BE2C (cell line): ENCODE measurements around the gene S100A16.
"Not testable (repeated sequence)": the region's sequence is repeated elsewhere in the genome, so short reads cannot be mapped to it uniquely, and the experiment has no call there.

ENCODE experiments used
- DNase-seq: peaks from one replicate; pipeline ENCODE4 v3.0.0-alpha.2; 2020
- H3K27me3 ChIP-seq: fragments of 250-450 bp; sonication (Bioruptor Pico); 2 replicates; pipeline ENCODE4 v1.5.1; 2020; ENCODE audit warnings: mild to moderate bottlenecking
- H3K36me3 ChIP-seq: fragments of 250-450 bp; sonication (Bioruptor Pico); 2 replicates; pipeline ENCODE4 v1.5.1; 2020; ENCODE audit warnings: mild to moderate bottlenecking
- H3K4me1 ChIP-seq: fragments of 250-450 bp; sonication (Bioruptor Pico); 2 replicates; pipeline ENCODE4 v1.5.1; 2020
- H3K4me3 ChIP-seq: 2 replicates; pipeline ENCODE4 v1.5.1; 2011; ENCODE audit warnings: low read depth, low read length
- H3K9me3 ChIP-seq: fragments of 250-450 bp; sonication (Bioruptor Pico); 2 replicates; pipeline ENCODE4 v1.5.1; 2020
- CTCF ChIP-seq: IDR thresholded peaks from 2 replicates; pipeline ENCODE4 v1.5.1; 2012; ENCODE audit warnings: mild to moderate bottlenecking, low read depth, low read length

S100A16 gene

GRCh38 chr1:153640861-153641260 lies 27.9 kb upstream of the S100A16 start:
- no peak for TF ChIP-seq CTCF
- H3K9me3 ChIP-seq, result no peaks in the 10 kb centered on the region
- no peaks in the 10 kb centered on the region for H3K27me3 ChIP-seq
- H3K4me1 ChIP-seq, result no peaks in the 10 kb centered on the region
- no peak for DNase-seq
- no peak overlapping the region for H3K4me3 ChIP-seq
- H3K36me3 ChIP-seq, result peaks cover 99% of the 10 kb centered on the region

- H3K9me3 ChIP-seq, H3K27me3 ChIP-seq, H3K4me1 ChIP-seq, H3K4me3 ChIP-seq, DNase-seq: not testable (repeated sequence)
- H3K36me3 ChIP-seq, result peaks cover 98% of the 10 kb centered on the region
Observed at GRCh38 chr1:153640213-153640612, 27.3 kb upstream of the S100A16 start.

GRCh38 chr1:153639280-153639679 lies 26.3 kb upstream of the S100A16 start:
- no peaks in the 10 kb centered on the region for H3K27me3 ChIP-seq
- no peak overlapping the region for H3K4me3 ChIP-seq
- H3K9me3 ChIP-seq, result no peaks in the 10 kb centered on the region
- peaks cover 92% of the 10 kb centered on the region for H3K36me3 ChIP-seq
- H3K4me1 ChIP-seq, result no peaks in the 10 kb centered on the region
- TF ChIP-seq CTCF, result no peak
- DNase-seq, result no peak

- TF ChIP-seq CTCF, result no peak
- DNase-seq, result no peak
- Histone ChIP-seq H3K4me1 (no peaks in the 10 kb centered on the region), H3K27me3 (no peaks in the 10 kb centered on the region), H3K36me3 (peaks cover 84% of the 10 kb centered on the region), H3K4me3 (no peak overlapping the region), H3K9me3 (no peaks in the 10 kb centered on the region)
Observed at GRCh38 chr1:153638261-153638660, 25.3 kb upstream of the S100A16 start.

- Histone ChIP-seq H3K36me3 (peaks cover 65% of the 10 kb centered on the region), H3K9me3 (no peaks in the 10 kb centered on the region), H3K4me3 (no peak overlapping the region), H3K4me1 (no peaks in the 10 kb centered on the region), H3K27me3 (no peaks in the 10 kb centered on the region)
- no peak for DNase-seq
- TF ChIP-seq CTCF, result no peak
Observed at GRCh38 chr1:153636312-153636711, 23.4 kb upstream of the S100A16 start.

GRCh38 chr1:153635872-153636271 lies 22.9 kb upstream of the S100A16 start:
- Histone ChIP-seq H3K4me1 (no peaks in the 10 kb centered on the region), H3K27me3 (no peaks in the 10 kb centered on the region), H3K4me3 (no peak overlapping the region), H3K9me3 (no peaks in the 10 kb centered on the region), H3K36me3 (peaks cover 60% of the 10 kb centered on the region)
- no peak for TF ChIP-seq CTCF
- DNase-seq, result no peak
